Occipital lobe (tissue), 2 donors: Measurements from ENCODE around the gene FZD10. TPM values are rescaled to one million over a fixed set of nuclear protein-coding genes. Genes with fewer than 3 reads are reported as not detected.

Source experiments
- DNase-seq: peaks from one replicate; lab custom pipeline; 2025; lab: John Stamatoyannopoulos, UW
- total RNA-seq: library from RNA; depleted of rRNA; stranded (reverse); fragments of >200 nt; gene quantifications from one replicate; pipeline ENCODE4 v1.2.3, GENCODE V29; 2014

The FZD10 gene
- total RNA-seq, 1 donor from 2014 or later: 0.16 TPM

- DNase-seq: no peak
These were observed 7.8 kb upstream of the FZD10 start for GRCh38 chr12:130154276-130155070.

GRCh38 chr12:130155416-130156073 is 6.7 kb upstream of the FZD10 start:
- DNase-seq: no peak

DNA sequence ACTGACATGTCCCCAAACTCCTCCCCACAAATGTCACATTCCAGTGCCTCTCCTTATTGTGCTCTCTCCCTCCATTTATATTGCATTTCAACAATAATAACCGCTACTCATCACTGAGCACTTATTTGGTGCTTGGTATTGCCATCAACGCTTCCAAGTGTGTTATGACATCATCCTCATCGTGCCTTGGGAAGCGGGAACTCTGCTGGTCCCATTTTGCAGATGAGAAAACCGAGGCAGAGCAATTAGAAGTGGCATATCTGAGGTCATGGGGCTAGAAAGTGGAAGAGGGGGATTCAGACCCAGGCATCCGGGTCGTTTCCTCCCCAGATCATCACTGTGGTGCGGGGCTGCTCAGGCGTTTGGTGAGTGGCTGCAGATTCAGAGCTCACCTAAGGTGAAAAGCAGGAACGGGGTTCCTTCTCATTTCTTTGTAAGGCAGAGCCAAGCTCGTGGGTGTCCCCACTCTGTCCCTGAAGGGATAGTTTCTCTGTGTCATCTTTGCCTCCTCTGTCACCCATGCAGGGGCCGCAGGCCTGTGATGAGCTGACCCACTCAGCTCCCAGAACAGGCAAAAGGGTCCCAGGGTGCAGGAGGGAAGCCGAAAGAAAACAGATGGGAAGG is 5.5 kb upstream of the FZD10 start:
- DNase-seq: no peak

GRCh38 chr12:130157998-130158753 is 4.1 kb upstream of the FZD10 start:
- no peak for DNase-seq

DNA sequence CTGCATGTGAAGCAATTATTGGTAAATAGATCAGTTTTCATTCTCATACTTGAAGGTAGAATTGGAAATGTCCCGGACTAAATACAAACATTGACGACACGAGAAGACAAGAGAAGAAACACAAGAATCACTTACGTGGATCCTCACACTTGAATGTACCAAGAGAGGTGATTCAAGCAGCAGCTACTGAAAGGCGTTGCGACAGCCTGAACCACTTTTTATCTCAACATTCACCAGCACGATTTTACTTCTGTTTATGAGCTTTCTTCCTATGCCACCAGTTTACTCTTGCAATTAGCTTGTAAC is 3.6 kb upstream of the FZD10 start:
- DNase-seq: no peak

- DNase-seq: no peak
These were observed 2.0 kb upstream of the FZD10 start for GRCh38 chr12:130160306-130160705.

GRCh38 chr12:130160711-130161231 is 1.5 kb upstream of the FZD10 start:
- no peak for DNase-seq

- no peak for DNase-seq
These were observed 712 bp upstream of the FZD10 start for GRCh38 chr12:130161261-130162243.

GRCh38 chr12:130162745-130163460 is 639 bp downstream of the FZD10 start:
- no peak for DNase-seq

GRCh38 chr12:130163461-130164215 is 1.4 kb downstream of the FZD10 start:
- no peak for DNase-seq

- no peak for DNase-seq
These were observed 1.9 kb downstream of the FZD10 start for GRCh38 chr12:130164216-130164542.

- DNase-seq: no peak
These were observed 2.7 kb downstream of the FZD10 start for GRCh38 chr12:130164936-130165335.

DNA sequence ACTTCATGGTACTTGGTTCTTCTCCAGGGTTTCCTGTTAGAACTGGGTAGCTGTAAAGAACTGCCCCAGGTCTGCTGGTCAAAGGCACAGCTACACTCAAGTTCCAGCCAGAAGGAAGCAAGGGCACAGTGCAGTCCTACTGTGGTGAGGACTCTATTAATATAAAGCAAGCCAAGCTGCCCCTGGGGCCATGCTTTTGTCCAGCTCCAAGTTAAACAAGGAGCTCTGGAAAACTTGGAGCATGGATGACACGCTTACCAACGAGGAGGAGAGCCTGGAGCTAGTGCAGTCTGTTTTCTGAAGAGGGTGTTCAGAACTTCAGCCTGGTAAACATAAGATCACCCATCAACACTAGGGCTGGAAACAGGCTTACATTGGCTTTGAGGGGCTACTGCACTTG is 4.0 kb downstream of the FZD10 start:
- no peak for DNase-seq

GRCh38 chr12:130167537-130167936 is 5.3 kb downstream of the FZD10 start:
- DNase-seq: no peak

GRCh38 chr12:130169256-130169655 is 7.0 kb downstream of the FZD10 start:
- no peak for DNase-seq

- no peak for DNase-seq
These were observed 7.7 kb downstream of the FZD10 start for GRCh38 chr12:130169924-130170323.

GRCh38 chr12:130170611-130171010 is 8.3 kb downstream of the FZD10 start:
- DNase-seq: no peak

GRCh38 chr12:130177635-130178242 is 15.5 kb downstream of the FZD10 start:
- DNase-seq: no peak

DNA sequence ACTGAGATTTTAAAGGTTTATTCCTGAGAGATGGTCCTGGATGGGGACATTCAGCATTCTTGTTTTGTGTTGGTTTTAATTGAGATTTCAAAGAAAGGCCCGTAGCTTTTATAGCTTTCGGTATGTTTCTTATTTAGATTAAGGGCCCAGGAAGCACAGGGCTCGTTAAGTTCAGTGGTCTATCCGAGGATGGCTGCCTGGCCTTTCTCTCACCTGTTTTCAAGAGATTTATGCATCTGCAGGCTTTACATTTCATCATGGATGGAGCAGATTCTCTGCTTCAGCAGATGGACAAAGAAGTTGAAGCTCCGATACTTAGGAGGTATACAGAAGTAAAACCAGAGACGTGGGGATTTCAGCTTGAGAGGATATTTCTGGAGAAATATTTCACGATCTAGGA is 16.0 kb downstream of the FZD10 start:
- no peak for DNase-seq
